HG03108 (cell line): ENCODE data around the gene RHOT1.
"Not testable (repeated sequence)": the region's sequence is repeated elsewhere in the genome, so short reads cannot be mapped to it uniquely, and the experiment has no call there.

Experiments
- ATAC-seq: cut with Tn5 transposase; IDR thresholded peaks from one replicate; pipeline ENCODE4 v1.9.1; 2021; ENCODE audit warnings: moderate library complexity; ENCODE audit not compliant: unreplicated experiment

Gene RHOT1

DNA sequence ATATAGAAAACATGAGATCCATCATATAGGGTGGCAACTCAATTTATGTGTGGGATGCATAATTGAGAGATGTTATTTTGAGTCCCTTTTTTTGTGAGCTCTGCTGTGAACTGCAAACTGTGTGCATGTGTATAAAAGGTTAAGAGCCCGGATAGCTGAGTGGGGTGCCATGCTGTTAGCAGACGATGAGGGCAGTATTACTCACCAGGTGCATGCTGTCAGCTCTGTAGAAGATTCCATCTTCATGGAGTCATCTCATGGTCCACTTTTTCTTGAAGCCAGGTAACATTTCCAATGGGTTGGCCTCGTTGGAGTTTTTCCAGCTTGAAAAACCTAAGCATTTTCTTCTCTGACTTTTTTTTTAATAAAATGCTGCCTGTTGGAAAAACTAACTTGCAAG, 80.3 kb downstream of the RHOT1 start:
- ATAC-seq: no peak

- ATAC-seq: no peak
These were observed 81.4 kb downstream of the RHOT1 start for GRCh38 chr17:32223703-32224102.

GRCh38 chr17:32226886-32227285, 84.6 kb downstream of the RHOT1 start:
- ATAC-seq: no peak

GRCh38 chr17:32227910-32228309, 85.6 kb downstream of the RHOT1 start:
- ATAC-seq: no peak

DNA sequence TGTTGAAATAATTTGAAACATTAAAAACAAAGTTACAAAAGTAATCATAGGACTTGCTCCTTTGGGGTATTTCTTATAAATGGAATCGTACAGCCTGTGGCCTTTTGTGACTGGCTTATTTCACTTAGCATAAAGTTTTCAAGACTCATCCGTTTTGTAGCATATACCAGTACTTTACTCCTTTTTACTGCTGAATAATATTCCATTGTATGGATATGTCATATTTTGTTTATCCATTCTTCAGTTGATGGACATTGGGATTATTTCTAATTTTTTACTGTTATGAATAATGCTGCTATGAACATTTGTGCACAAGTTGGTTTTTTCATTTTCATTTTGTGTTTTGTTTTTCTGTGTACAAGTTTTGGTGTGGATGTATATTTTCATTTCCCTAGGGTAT, 93.3 kb downstream of the RHOT1 start:
- no peak for ATAC-seq

- ATAC-seq: no peak
These were observed 97.2 kb downstream of the RHOT1 start for GRCh38 chr17:32239456-32239855.

DNA sequence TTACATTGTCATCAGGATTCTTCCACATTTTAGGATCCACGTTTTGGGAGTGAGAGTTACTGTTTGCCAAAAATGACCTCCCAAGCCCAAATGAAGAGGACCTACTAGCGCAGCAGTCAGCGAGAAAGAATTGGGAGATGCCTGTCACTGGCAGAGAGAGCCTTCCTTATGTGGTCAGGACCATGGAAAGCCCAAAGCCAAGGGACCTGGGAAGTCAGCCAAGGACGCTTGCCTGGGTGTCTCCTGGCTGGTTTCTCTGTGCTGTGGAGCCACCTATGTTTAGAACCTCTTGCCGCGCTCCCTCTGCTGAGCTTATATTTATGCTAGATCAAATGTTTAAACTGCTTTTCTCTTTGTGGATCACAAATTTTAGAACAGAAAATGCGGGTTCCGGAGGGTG, 98.4 kb downstream of the RHOT1 start:
- no peak for ATAC-seq

- ATAC-seq: no peak
These were observed 99.3 kb downstream of the RHOT1 start for GRCh38 chr17:32241640-32242039.

GRCh38 chr17:32249475-32249874, 107.2 kb downstream of the RHOT1 start:
- ATAC-seq: no peak

DNA sequence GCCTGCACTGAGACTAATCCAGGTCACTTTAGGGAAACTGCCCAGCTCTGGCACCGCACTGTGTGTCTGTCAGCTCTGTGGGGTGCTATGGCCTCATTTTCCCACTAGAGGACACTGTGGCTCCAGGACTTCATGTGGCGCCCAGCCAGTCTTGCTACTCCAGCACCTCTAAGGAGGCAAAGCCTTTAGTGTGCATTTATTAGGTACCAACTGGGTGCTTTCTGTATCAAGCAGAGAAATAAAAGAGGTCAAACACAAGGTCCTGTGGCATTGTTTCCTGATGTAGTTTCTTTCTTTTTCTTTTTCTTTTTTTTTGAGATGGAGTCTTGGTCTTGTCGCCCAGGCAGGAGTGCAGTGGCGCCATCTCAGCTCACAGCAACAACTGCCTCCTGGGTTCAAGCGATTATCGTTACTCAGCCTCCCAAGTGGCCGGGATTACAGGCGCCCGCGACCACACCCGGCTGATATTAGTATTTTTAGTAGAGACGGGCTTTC, 110.9 kb downstream of the RHOT1 start:
- no peak for ATAC-seq

GRCh38 chr17:32256012-32256700, 113.9 kb downstream of the RHOT1 start:
- no peak for ATAC-seq

DNA sequence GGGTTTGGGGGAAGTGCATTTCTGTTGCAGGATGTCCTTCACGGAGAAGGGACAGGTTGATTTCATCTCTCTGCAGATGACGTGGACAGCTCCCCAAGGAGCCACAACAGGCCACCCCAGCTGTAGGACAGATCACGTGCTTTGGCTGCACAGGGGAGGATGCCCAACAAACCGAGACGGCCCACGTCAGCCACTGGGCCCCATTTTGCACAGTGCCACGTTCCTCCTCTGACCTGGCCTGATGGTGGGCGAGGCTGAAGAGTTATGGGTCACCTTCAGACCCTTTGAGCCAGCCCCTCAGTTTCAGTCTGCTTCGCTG, 114.4 kb downstream of the RHOT1 start:
- ATAC-seq: no peak

- ATAC-seq: no peak
These were observed 116.3 kb downstream of the RHOT1 start for GRCh38 chr17:32258383-32259140.

DNA sequence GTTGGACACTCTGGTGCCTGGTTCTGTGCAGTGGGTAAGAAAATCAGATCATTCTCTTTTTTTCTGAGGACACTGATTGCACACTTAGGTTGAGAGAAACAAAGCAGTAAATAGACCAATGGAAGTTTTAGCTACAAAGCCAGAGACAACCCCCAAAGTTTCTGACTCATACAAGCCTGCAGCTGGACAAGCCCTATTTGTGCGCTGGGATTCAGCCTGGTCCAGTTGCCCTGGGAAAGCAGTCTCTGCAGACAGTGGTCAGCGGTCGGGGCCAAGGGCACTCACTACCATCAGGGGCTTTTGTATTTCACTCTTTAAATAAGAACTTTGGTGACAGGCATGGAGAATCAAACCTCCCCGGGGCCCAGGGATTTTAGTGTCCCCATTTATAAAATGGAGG, 117.3 kb downstream of the RHOT1 start:
- no peak for ATAC-seq

DNA sequence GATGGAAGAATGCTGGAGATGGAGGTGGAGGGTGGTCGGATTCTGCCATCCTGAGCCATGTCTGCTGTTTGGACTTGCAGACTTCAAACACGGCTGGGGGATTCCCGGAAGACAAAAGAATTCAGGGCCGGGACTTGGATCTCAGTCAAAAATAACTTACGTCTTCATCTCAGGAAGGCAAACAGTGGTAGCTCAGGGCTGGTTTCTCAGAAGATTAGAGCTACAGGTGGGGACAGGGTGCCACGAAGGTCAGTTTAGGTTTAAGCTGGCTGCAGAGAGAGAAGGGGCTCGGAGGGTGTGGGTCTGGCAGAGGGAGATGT, 119.1 kb downstream of the RHOT1 start:
- no peak for ATAC-seq

DNA sequence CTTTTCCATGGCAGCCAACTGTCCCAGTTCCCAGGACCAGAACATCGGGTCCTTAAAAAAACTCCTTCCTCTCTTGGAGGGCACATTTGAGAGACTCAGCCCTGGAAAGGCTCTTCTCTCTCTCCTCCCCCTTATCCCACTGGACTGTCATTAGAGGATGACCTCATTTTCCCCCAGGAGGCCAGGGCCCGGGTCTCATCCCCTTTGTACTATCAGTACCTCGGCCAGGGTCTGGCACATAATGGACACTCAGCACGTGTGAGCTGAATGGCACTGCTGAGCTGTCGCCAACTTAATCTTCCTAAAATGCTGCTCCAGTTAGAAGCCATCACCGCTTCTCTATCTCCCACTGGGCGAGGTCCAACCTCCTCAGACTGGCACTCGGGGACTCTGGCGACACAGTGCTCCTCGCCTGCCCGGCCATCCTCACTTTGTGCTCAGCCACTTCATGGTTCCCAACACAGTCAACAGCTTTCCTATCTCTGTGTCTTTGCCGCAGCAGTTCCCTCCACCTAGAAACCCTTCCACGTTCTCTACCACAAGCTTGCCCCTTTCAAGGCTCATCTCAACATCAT, 119.7 kb downstream of the RHOT1 start:
- no peak for ATAC-seq

GRCh38 chr17:32263515-32263914, 121.2 kb downstream of the RHOT1 start:
- ATAC-seq: not testable (repeated sequence)

DNA sequence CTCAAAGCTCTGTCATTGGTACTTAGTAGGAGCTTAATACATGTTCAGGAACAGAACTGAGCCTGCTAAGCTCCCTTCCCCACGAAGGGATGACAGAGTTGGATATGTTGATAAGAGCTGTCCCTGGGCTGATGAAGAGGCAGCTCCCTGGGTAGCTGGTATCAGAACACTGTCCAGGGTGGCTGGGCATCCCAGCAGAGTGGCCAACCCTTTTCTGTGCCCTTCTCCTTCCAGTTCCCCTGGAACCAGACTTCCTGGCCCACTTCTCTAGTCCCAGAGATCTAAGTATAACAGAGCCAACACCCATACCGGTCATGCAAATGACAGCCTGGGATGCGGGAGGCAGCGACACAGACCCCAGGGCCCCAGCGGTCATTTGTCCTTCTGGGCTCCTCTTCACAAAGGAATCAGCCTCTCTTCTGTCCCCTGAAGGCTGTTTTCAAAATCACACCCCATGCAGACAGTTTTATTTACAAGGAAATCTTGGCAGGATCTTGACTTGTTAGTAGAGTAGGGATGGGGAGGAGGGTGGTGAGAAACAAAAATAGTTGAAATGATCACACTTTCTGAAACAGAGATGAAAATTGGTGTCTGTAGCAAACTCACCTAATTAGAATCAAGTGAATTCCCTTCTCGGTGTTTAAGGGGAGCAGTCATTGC, 122.0 kb downstream of the RHOT1 start:
- no peak for ATAC-seq

DNA sequence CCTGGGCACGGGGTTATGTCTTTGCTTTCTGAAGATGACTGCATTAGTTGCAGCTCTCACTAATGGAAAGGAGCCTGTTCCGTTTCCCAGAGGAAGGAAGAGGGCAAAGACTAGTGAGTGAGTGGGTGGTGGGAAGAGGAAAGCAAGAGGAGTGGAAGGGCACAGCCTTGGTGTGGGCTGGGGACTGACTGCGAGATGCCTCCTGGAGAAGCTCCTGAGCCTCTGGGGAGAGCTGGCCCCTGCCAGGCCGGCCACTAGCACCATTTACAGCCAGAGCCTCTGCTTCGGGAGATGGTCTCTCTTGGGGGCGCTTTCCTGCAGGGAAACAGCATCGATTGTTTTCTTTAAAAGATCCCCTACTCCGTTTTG, 122.5 kb downstream of the RHOT1 start:
- no peak for ATAC-seq

DNA sequence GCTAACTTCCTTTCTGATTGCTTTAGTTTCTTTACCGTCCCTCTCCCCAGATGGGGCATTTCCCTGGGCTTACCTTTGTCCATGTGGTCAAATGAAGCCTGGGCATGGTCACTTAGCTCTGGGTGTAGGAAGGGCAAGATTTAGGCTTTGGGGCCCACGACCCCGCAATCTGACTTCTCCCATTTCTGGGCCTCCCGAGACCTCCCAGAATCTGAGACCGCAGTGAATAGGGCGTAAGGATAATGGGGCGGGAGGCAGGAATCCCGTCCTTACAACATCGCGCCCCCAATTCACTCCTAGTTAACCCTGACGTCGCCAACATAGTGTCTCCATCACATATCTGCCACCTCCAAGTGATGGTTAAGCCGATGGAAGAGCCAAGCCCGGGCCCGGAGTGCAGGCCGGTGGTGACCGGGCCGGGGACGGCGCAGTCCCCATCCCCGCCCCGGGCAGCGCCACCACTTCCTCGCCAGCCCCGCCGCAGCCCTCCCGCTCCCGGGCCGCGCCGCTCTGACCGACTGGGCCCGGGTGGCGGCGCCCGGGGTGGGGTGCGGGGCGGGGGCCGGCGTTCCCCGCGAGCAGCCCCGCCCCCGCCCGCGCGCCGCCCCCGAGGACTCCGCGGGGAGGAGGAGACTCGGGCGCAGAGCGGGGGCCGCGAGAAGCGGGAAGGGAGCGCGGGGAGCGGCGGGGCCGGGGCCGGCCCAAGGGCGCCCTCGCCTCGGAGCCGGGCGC, 123.1 kb downstream of the RHOT1 start, which contains the start of gene RHBDL3:
Gene RHBDL3 (plus strand): TSS at position 641 of the 732 bp plus-strand sequence. CDS start 358 bp downstream, outside the sequence.
- ATAC-seq: no peak

GRCh38 chr17:32266051-32266388, 123.7 kb downstream of the RHOT1 start:
- no peak for ATAC-seq
